ENCODE results near the gene ZFPM1.

DNA sequence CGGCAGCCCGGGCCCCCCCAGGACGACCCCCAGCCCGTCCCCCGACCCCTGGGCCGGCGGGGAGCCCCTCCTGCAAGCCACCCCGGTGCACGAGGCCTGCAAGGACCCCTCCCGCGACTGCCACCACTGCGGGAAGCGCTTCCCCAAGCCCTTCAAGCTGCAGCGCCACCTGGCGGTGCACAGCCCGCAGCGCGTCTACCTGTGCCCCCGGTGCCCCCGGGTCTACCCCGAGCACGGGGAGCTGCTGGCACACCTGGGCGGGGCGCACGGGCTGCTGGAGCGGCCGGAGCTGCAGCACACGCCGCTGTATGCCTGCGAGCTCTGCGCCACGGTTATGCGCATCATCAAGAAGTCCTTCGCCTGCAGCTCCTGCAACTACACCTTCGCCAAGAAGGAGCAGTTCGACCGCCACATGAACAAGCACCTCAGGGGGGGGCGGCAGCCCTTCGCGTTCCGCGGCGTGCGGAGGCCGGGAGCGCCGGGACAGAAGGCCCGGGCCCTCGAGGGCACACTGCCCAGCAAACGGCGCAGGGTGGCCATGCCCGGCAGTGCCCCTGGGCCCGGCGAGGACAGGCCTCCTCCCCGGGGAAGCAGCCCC, 15.6 kb upstream of the ZFPM1 start:
- TF ChIP-seq, protein P1, sequence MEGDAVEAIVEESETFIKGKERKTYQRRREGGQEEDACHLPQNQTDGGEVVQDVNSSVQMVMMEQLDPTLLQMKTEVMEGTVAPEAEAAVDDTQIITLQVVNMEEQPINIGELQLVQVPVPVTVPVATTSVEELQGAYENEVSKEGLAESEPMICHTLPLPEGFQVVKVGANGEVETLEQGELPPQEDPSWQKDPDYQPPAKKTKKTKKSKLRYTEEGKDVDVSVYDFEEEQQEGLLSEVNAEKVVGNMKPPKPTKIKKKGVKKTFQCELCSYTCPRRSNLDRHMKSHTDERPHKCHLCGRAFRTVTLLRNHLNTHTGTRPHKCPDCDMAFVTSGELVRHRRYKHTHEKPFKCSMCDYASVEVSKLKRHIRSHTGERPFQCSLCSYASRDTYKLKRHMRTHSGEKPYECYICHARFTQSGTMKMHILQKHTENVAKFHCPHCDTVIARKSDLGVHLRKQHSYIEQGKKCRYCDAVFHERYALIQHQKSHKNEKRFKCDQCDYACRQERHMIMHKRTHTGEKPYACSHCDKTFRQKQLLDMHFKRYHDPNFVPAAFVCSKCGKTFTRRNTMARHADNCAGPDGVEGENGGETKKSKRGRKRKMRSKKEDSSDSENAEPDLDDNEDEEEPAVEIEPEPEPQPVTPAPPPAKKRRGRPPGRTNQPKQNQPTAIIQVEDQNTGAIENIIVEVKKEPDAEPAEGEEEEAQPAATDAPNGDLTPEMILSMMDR (IDR thresholded peaks at IDR 0.05): peak; percentile 96
- no peak for TF ChIP-seq ZFX (IDR thresholded peaks at IDR 0.05; ENCODE audit: borderline replicate concordance)

Measured in 22Rv1 (cell line).